ENCODE results near the gene KRTAP10-5.

GRCh38 chr21:44555200-44555875 lies 25.1 kb downstream of the KRTAP10-5 start:
- TF ChIP-seq CTCF (IDR thresholded peaks at IDR 0.05; ENCODE audit: low read depth, low read length) (no peak), EZH2phosphoT487 (IDR thresholded peaks at IDR 0.05; ENCODE audit: low read depth) (no peak)
